HG03064 (cell line): ENCODE measurements around the gene CLCN1.

Experiments
- ATAC-seq: cut with Tn5 transposase; IDR thresholded peaks from one replicate; pipeline ENCODE4 v1.9.1; 2021; ENCODE audit warnings: low read depth; ENCODE audit not compliant: unreplicated experiment

The CLCN1 gene

DNA sequence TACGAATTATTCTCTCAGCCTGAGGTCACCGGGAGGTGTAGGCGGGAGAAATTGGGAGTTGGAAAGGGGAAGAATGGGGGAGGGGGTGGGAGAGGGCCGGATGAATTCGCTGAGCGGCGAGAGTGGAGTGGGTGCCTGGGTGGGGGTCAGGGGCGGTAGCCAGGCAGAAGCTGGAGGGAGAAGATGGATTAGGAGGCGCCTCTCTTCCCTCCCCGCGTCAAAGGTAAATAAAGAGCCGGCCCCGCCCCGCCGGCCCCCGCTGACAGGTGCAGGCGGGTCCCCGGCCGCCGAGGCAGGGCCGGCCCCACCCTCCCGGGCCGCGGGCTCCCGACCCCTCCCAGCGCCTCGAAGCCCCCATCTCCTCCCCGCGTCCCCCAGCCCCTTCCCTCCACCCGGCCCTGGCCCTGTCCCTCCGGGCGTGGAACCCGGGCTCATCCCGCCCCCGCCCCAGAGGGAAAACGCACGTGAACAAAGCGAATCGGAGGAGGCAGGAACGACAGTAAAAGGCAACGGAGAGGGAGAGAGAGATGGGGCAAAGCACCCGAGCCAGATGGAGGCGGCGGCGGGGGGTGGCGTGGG, 45.7 kb downstream of the CLCN1 start:
- ATAC-seq: no peak

DNA sequence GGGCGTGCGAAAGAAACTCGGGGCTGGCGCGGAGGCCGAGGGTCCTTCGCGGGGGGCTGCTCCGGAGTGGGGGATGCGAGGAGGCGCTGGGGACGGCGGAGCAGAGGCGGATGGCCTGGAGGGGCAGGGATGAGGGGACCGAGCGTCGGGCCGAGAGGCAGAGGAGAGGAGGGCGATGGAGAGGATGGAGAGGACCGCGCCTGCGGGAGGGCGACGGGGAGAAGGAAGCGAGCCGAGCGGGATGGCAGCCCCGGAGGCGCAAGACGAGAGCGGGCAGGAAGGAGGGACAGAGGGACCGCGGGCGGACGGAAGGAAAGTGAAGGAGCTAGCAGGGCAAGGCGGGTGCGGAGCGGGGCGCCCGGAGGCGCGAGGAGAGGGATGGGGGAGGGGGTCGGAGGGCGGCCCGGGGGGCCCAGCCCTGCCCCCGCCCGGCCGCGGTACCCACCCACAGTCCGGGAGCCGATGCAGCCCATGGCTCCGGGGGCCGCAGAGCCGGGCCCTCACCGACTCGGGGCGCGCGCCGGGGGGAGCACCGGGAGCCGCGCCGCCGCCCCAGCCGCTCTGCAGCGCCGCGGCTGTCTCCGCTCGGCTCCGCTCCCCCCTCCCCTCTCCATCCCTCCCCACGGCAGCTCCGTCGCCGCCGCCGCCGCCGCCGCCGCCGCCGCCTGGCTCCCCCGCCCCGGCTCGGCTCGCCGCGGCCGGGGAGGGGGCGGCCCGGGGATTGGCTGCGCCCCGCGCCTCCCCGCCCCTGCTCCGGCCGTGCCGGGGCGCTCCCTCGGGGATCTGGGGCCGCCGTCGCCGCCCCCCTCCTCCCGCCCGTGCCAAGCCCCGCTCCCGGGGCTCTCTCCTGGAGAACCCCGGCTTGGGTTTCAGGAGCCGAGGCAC, 46.5 kb downstream of the CLCN1 start, which contains the start of gene FAM131B:
Gene FAM131B (minus strand): TSS at position 583 of the 885 bp plus-strand sequence. CDS start 110 bp downstream, at position 473.
- ATAC-seq: no peak

GRCh38 chr7:143363016-143363937, 47.4 kb downstream of the CLCN1 start:
- no peak for ATAC-seq

- ATAC-seq: no peak
Observed at GRCh38 chr7:143367972-143368371, 52.1 kb downstream of the CLCN1 start.

- no peak for ATAC-seq
Observed at GRCh38 chr7:143368387-143368786, 52.5 kb downstream of the CLCN1 start.

GRCh38 chr7:143369678-143370651, 54.1 kb downstream of the CLCN1 start:
- ATAC-seq: no peak

- no peak for ATAC-seq
Observed at GRCh38 chr7:143372070-143372469, 56.2 kb downstream of the CLCN1 start.

DNA sequence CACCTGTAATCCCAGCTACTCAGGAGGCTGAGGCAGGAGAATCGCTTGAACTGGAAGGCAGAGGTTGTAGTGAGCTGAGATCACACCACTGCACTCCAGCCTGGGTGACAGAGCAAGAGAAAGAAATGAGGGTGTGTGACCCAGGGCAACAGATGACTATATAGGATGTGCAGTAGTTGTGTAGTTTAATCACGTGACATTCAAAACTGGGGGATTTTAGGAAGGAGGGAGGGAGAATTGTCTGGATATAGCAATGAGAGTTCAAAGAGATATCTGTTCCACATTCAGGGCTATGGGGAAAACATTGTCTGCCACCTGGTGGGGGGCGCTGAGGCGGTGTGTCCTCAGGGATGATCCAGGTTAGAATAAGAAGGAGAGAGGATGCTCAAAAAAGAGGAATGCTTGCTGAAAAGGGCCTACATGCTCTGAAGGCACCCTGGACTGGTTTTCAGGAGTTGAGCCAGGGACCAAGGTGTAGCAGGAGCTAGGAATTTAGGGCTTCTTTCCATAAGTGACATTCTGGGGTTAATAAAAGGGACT, 57.4 kb downstream of the CLCN1 start:
- ATAC-seq: no peak

GRCh38 chr7:143374561-143374960, 58.6 kb downstream of the CLCN1 start:
- ATAC-seq: no peak

DNA sequence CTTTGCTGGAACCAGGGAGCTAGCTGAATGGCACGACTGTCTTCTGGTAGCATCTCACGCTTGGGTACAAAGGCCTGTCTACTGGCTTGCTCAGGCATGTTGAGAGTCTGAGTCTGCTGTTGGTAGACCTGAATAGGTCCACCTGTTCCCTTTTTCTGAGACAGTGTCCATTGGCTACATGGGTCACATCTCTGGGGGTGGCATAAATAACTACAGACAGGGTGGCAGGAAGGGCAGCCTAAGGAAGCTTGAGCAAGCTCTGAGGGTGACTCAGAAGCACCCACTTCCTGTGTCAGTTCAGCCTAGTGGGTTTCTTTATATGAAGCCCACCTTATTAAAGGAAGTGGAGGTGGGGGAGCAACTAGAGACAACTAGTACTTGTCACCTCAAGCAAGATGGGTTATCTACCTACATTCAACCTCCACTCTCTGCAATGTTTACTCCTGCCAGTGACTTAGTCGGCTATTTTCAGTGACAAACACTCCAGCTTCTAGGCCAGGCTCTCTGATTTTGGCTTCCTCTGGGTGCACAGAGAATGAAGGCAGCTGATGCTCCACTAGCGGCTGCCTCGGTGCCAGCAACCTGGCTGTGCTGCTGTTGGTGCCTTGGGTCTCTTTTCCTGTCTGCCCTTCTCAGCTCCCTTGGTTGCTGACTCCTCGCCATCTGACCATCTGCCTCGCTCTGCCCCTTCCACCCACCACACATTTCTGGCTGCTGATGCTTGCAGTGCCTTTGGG, 59.6 kb downstream of the CLCN1 start:
- no peak for ATAC-seq

- ATAC-seq: no peak
Observed at GRCh38 chr7:143376396-143376795, 60.5 kb downstream of the CLCN1 start.

DNA sequence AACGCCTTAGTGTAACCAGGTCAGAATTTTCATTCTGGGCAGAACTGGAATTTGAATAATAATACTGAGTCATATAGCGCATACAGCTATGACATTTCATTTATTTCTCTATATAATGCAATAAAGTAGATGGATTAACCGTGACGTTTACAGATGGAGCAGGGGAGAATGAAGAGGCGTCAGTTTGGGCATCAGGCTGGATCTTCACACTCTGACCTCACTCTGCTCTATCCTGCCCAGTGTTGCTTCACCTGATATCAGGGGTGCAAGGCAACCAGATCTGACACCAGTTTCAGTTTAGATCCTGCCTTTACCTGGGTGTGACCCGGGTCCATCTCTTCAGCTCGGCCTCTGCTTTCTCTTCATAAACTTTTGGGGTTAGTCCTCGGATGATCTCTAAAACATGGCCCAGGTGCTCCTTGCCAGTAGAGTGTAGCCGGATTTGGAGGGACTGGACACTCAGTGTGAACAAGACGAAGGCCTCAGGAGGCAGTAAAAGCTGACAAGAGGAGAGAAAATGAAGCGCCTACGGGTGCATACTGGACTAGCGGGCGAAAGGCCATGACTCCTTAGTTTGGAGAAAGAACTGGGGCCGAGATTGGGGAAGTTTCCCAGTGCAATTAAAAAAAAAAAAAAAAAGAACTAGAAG, 63.8 kb downstream of the CLCN1 start:
- no peak for ATAC-seq

- ATAC-seq: peak; percentile 50
Observed at GRCh38 chr7:143380260-143380645, 64.3 kb downstream of the CLCN1 start.

GRCh38 chr7:143380646-143381426, 64.9 kb downstream of the CLCN1 start, which contains the start of gene ZYX:
Gene ZYX (plus strand): TSS chr7:143381345. CDS start chr7:143381572, 227 bp downstream.
- ATAC-seq: peak; percentile 81

- ATAC-seq: peak; percentile 7
Observed at GRCh38 chr7:143381427-143382125, 65.7 kb downstream of the CLCN1 start.

DNA sequence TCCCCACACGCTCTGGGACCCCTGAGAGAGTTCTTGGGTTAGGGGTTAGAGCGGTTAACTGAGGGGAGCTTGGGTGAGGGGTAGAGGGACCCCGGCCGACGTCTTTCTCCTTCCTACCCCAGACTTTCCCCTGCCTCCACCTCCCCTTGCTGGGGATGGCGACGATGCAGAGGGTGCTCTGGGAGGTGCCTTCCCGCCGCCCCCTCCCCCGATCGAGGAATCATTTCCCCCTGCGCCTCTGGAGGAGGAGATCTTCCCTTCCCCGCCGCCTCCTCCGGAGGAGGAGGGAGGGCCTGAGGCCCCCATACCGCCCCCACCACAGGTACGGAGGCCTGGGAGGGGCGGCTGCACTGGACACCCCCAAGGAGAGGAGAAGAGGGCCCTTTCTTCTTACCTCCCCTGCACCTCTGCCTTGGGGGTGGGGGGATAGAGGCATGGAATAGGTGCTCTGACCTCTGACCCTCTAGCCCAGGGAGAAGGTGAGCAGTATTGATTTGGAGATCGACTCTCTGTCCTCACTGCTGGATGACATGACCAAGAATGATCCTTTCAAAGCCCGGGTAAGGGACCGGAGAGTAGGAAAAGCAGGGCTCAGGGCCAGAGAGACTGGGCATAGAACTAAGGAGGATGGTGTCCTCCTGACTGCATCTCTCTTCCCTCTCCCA, 66.3 kb downstream of the CLCN1 start:
- ATAC-seq: no peak
